ENCODE data around the gene OPN4. TPM values are rescaled to one million over a fixed set of nuclear protein-coding genes. Genes with fewer than 3 reads are reported as not detected.

Gene OPN4
- total and polyA plus RNA-seq, 2 experiments from 2014 or later = not detected

DNA sequence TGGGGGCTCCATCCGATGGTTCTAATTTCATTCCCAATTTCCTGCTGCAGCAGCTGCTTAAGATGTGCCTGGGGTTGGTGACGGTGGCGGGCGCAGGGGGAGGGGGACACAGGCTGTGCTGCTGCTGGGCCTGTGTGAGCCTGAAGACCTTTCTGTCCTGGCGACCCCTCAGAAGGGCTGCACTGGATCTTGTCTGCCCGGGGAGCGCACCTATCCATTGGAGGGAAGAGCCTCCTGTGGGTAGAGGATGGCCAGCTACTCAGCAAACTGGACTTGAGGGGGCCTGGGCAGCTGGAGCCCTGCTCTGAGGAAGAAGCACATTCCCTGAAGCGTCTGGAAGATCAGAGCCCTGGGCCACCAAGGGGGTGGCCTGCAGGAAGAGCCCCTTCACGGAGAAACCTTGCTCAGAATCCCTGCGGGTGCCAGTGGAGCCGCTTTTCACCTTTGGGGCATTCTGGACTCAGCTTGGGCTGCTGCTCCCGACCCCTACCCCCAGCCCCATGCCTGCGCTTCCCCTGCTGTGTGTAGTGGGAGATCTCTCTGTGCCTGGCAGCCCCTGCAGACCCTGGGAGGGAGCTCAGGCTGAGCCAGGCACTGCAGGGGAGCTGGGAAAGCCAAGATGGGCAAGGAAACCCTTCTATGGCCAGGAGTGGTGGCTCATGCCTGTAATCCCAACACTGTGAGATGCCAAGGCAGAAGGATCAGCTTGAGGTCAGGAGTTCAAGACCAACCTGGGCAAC, 31.7 kb downstream of the OPN4 start:
- Histone ChIP-seq H3K9me3 (ENCODE audit: low read depth) (no peaks in the 10 kb centered on the region), H3F3A (ENCODE audit: insufficient read depth) (peaks cover 4% of the 10 kb centered on the region; the same call in 1 of the 2 replicates), H3K27me3 (replicated peaks; ENCODE audit: insufficient read depth) (no peaks in the 10 kb centered on the region), H3K4me3 (no peak overlapping the region), H3K27ac (no peak overlapping the region), H3K9ac (no peak overlapping the region), H3K79me2 (ENCODE audit: insufficient read depth) (no peaks in the 10 kb centered on the region), H4K20me1 (ENCODE audit: insufficient read depth) (no peaks in the 10 kb centered on the region), H3K36me3 (ENCODE audit: low read depth) (no peaks in the 10 kb centered on the region), H3K9me2 (ENCODE audit: insufficient read depth) (no peaks in the 10 kb centered on the region), H3K4me1 (ENCODE audit: insufficient read depth) (peaks cover 15% of the 10 kb centered on the region), H3K4me2 (ENCODE audit: unreplicated experiment) (no peak overlapping the region), H2AFZ (no peak overlapping the region)
- 66% methylated on average over 13 of the region's 13 CpGs for whole genome bisulfite sequencing, 2 experiments (ENCODE audit: low coverage in 1 of 2, low lambda C conversion rate in 2 of 2, missing lambda C conversion rate in 2 of 2)
- DNase-seq = no peak
- no peak for TF ChIP-seq EZH2phosphoT487 (IDR thresholded peaks at IDR 0.05; ENCODE audit: insufficient read depth, low read depth)
- no peak for TF ChIP-seq EZH2 (IDR thresholded peaks at IDR 0.05; ENCODE audit: insufficient read depth, poor library complexity, severe bottlenecking)
- in situ Hi-C loops (cut with MboI) = no loop called here

DNA sequence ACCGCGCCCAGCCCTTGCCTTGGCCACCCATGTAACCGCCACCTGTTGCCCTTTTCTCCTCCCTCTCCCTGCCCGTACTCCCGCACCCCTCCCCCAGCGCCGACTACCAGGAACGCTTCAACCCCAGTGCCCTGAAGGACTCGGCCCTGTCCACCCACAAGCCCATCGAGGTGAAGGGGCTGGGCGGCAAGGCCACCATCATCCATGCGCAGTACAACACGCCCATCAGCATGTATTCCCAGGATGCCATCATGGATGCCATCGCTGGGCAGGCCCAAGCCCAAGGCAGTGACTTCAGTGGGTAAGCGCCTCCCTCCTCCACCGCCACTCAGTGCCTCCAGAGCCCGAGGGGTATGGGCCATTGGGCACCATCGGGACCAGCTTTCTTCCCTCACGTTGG, 32.6 kb downstream of the OPN4 start:
- H3K79me2 ChIP-seq (ENCODE audit: insufficient read depth) = no peaks in the 10 kb centered on the region
- H3K4me2 ChIP-seq (ENCODE audit: unreplicated experiment) = no peak overlapping the region
- H3F3A ChIP-seq (ENCODE audit: insufficient read depth) = peaks cover 4% of the 10 kb centered on the region; the same call in 1 of the 2 replicates
- H3K4me1 ChIP-seq (ENCODE audit: insufficient read depth) = peaks cover 15% of the 10 kb centered on the region
- WGBS, 2 experiments (ENCODE audit: low coverage in 1 of 2, low lambda C conversion rate in 2 of 2, missing lambda C conversion rate in 2 of 2) = 80 to 84% methylated on average over 19 of the region's 19 CpGs
- no peak for DNase-seq
- no peaks in the 10 kb centered on the region for H3K36me3 ChIP-seq (ENCODE audit: low read depth)
- H3K27me3 ChIP-seq (replicated peaks; ENCODE audit: insufficient read depth) = no peaks in the 10 kb centered on the region
- TF ChIP-seq EZH2 (IDR thresholded peaks at IDR 0.05; ENCODE audit: insufficient read depth, poor library complexity, severe bottlenecking) = no peak
- no peaks in the 10 kb centered on the region for H3K9me2 ChIP-seq (ENCODE audit: insufficient read depth)
- H3K9me3 ChIP-seq (ENCODE audit: low read depth) = no peaks in the 10 kb centered on the region
- no peak overlapping the region for H3K4me3 ChIP-seq
- no peak overlapping the region for H3K9ac ChIP-seq
- in situ Hi-C loops (cut with MboI) = no loop called here
- H2AFZ ChIP-seq = 0 out of 2 replicates have a peak overlapping the region, but pooled peaks have one; percentile 64
- no peaks in the 10 kb centered on the region for H4K20me1 ChIP-seq (ENCODE audit: insufficient read depth)
- H3K27ac ChIP-seq = no peak overlapping the region

DNA sequence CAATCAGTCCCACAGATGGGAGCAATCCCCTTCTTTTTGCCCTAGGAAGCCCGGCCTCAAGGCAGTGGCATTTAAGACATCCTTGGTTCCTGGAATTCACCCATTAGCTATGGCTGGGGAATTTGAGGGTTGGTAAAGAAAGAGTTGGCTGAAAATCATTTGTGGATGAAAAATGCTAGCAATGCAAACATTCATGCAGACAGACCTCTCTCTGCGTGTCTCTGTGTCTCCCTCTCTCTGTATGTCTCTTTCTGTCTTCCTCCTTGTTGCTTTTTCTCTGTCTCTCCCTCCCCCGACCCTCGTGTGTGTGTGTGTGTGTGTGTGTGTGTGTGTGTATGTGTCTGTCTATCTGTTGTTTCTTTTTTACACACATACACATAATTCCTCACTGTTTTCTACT, 33.4 kb downstream of the OPN4 start:
- no peak for TF ChIP-seq EZH2phosphoT487 (IDR thresholded peaks at IDR 0.05; ENCODE audit: insufficient read depth, low read depth)
- no peak for TF ChIP-seq EZH2 (IDR thresholded peaks at IDR 0.05; ENCODE audit: insufficient read depth, poor library complexity, severe bottlenecking)
- peak overlapping the region; percentile 64 for H2AFZ ChIP-seq
- H3K79me2 ChIP-seq (ENCODE audit: insufficient read depth) = no peaks in the 10 kb centered on the region
- peak; percentile 79 for DNase-seq
- no peaks in the 10 kb centered on the region for H3K9me3 ChIP-seq (ENCODE audit: low read depth)
- H3K27ac ChIP-seq = peak overlapping the region; percentile 59; the same call in 1 of the 2 replicates
- H3K27me3 ChIP-seq (replicated peaks; ENCODE audit: insufficient read depth) = no peaks in the 10 kb centered on the region
- H3K9me2 ChIP-seq (ENCODE audit: insufficient read depth) = no peaks in the 10 kb centered on the region
- H3K4me2 ChIP-seq (ENCODE audit: unreplicated experiment) = peak overlapping the region; percentile 47
- peak overlapping the region; percentile 30 for H3K4me3 ChIP-seq
- H3K36me3 ChIP-seq (ENCODE audit: low read depth) = no peaks in the 10 kb centered on the region
- WGBS, 2 experiments (ENCODE audit: low coverage in 1 of 2, low lambda C conversion rate in 2 of 2, missing lambda C conversion rate in 2 of 2) = 10 to 17% methylated on average over 3 to 4 of the region's 4 CpGs
- H4K20me1 ChIP-seq (ENCODE audit: insufficient read depth) = no peaks in the 10 kb centered on the region
- H3K4me1 ChIP-seq (ENCODE audit: insufficient read depth) = peaks cover 15% of the 10 kb centered on the region
- peak overlapping the region; percentile 40; the same call in 1 of the 2 replicates for H3K9ac ChIP-seq
- H3F3A ChIP-seq (ENCODE audit: insufficient read depth) = peaks cover 4% of the 10 kb centered on the region; the same call in 1 of the 2 replicates
- in situ Hi-C loops (cut with MboI) = no loop called here

DNA sequence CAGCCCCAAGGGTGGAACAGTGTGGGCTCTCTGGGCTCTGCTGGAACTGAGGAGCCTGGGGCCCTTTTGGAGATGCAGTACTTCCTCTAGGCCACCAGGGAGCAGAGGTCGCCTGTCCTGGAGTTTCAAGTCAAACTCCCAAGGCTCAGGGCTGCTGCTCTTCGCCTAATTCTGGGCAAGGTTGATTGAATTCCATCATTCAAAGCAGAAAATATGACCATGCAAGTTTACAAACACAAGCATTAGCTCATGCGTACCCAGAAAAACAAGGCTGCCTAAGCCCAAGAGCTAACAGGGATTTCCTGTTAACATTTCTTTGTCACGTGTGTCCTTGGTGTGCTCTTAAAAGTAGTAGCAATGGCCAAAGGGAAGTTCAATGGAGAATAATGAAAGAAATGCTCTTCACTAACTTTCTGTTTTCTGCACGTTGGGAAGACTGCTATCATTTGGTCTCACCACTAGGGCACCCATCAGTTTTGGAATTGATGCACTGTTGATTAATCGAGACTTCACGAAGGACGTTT, 34.1 kb downstream of the OPN4 start:
- H3K27ac ChIP-seq = peak overlapping the region; percentile 59; the same call in 1 of the 2 replicates
- DNase-seq = peak; percentile 83
- TF ChIP-seq EZH2phosphoT487 (IDR thresholded peaks at IDR 0.05; ENCODE audit: insufficient read depth, low read depth) = no peak
- no peak for TF ChIP-seq EZH2 (IDR thresholded peaks at IDR 0.05; ENCODE audit: insufficient read depth, poor library complexity, severe bottlenecking)

More for the DNA sequence above, 34.1 kb downstream of the OPN4 start:
- Histone ChIP-seq H3K27me3 (replicated peaks; ENCODE audit: insufficient read depth) (no peaks in the 10 kb centered on the region), H3K4me3 (peak overlapping the region; percentile 18), H3K4me1 (ENCODE audit: insufficient read depth) (peaks cover 15% of the 10 kb centered on the region), H3K9me2 (ENCODE audit: insufficient read depth) (no peaks in the 10 kb centered on the region), H3K9ac (peak overlapping the region; percentile 40; the same call in 1 of the 2 replicates), H3K4me2 (ENCODE audit: unreplicated experiment) (peak overlapping the region; percentile 47), H3K9me3 (ENCODE audit: low read depth) (no peaks in the 10 kb centered on the region), H3F3A (ENCODE audit: insufficient read depth) (peaks cover 4% of the 10 kb centered on the region; the same call in 1 of the 2 replicates), H4K20me1 (ENCODE audit: insufficient read depth) (no peaks in the 10 kb centered on the region), H3K79me2 (ENCODE audit: insufficient read depth) (no peaks in the 10 kb centered on the region), H2AFZ (peak overlapping the region; percentile 64), H3K36me3 (ENCODE audit: low read depth) (no peaks in the 10 kb centered on the region)
- WGBS, 2 experiments (ENCODE audit: low coverage in 1 of 2, low lambda C conversion rate in 2 of 2, missing lambda C conversion rate in 2 of 2) = 3 to 9% methylated on average over 8 of the region's 8 CpGs
- in situ Hi-C loops (cut with MboI) = no loop called here
